Measurements from ENCODE around the gene ADARB2.

The ADARB2 gene

GRCh38 chr10:1690086-1690485 lies 47.2 kb downstream of the ADARB2 start:
- no peak overlapping the region for H3K4me3 ChIP-seq (ENCODE audit: control insufficient read depth, low read depth, low read length)
- no peak for DNase-seq (ENCODE audit: low read depth)
- TF ChIP-seq CTCF (conservative IDR thresholded peaks at IDR 0.05; ENCODE audit: control insufficient read depth, insufficient read depth, low read depth, low read length): no peak

- H3K4me3 ChIP-seq (ENCODE audit: control insufficient read depth, low read depth, low read length): no peak overlapping the region
- no peak for DNase-seq (ENCODE audit: low read depth)
- no peak for TF ChIP-seq CTCF (conservative IDR thresholded peaks at IDR 0.05; ENCODE audit: control insufficient read depth, insufficient read depth, low read depth, low read length)
These were observed 48.8 kb downstream of the ADARB2 start for GRCh38 chr10:1688531-1688930.

GRCh38 chr10:1687623-1688150 lies 49.6 kb downstream of the ADARB2 start:
- H3K4me3 ChIP-seq (ENCODE audit: control insufficient read depth, low read depth, low read length): no peak overlapping the region
- no peak for TF ChIP-seq CTCF (conservative IDR thresholded peaks at IDR 0.05; ENCODE audit: control insufficient read depth, insufficient read depth, low read depth, low read length)
- no peak for DNase-seq (ENCODE audit: low read depth)

GRCh38 chr10:1687190-1687589 lies 50.1 kb downstream of the ADARB2 start:
- no peak overlapping the region for H3K4me3 ChIP-seq (ENCODE audit: control insufficient read depth, low read depth, low read length)
- no peak for DNase-seq (ENCODE audit: low read depth)
- no peak for TF ChIP-seq CTCF (conservative IDR thresholded peaks at IDR 0.05; ENCODE audit: control insufficient read depth, insufficient read depth, low read depth, low read length)

GRCh38 chr10:1686491-1686749 lies 50.9 kb downstream of the ADARB2 start:
- no peak for TF ChIP-seq CTCF (conservative IDR thresholded peaks at IDR 0.05; ENCODE audit: control insufficient read depth, insufficient read depth, low read depth, low read length)
- no peak overlapping the region for H3K4me3 ChIP-seq (ENCODE audit: control insufficient read depth, low read depth, low read length)
- DNase-seq (ENCODE audit: low read depth): no peak

GRCh38 chr10:1685699-1686490 lies 51.4 kb downstream of the ADARB2 start:
- no peak overlapping the region for H3K4me3 ChIP-seq (ENCODE audit: control insufficient read depth, low read depth, low read length)
- no peak for DNase-seq (ENCODE audit: low read depth)
- TF ChIP-seq CTCF (conservative IDR thresholded peaks at IDR 0.05; ENCODE audit: control insufficient read depth, insufficient read depth, low read depth, low read length): no peak

Measured in fibroblast of mammary gland (primary cell).